K562 treated with DMSO at 1 percent for 4 hours (cell line): Measurements from ENCODE around the gene TEX51. TPM values are rescaled to one million over a fixed set of nuclear protein-coding genes. Genes with fewer than 3 reads are reported as not detected.

Experiments
- total RNA-seq: library from RNA; unstranded; fragments of 300-600 nt; gene quantifications from 2 replicates; pipeline ENCODE4 v1.2.3, GENCODE V29; 2022; ENCODE audit not compliant: insufficient read depth

Gene TEX51
- total RNA-seq, result not detected in 2 replicates

GRCh38 chr2:126898636-126899035 lies at the start of gene TEX51:
Gene TEX51, plus strand, starts transcription at chr2:126898890. Its CDS starts 29 bp downstream, at chr2:126898919.

Other genes starting within 250 kb of the TEX51 start
- 303 and 316 TPM in 2 replicates for gene GYPC, start 242.7 kb upstream of the TEX51 start, total RNA-seq
- 2.2 and 3.0 TPM in 2 replicates for gene BIN1, start 208.3 kb downstream of the TEX51 start, total RNA-seq